Ammon's horn (tissue), 1 donor: ENCODE measurements around the gene FMN2.

Source experiments
- DNase-seq: peaks from one replicate; pipeline ENCODE4 v3.0.0-alpha.2; 2016; ENCODE audit warnings: low spot score

FMN2 gene

DNA sequence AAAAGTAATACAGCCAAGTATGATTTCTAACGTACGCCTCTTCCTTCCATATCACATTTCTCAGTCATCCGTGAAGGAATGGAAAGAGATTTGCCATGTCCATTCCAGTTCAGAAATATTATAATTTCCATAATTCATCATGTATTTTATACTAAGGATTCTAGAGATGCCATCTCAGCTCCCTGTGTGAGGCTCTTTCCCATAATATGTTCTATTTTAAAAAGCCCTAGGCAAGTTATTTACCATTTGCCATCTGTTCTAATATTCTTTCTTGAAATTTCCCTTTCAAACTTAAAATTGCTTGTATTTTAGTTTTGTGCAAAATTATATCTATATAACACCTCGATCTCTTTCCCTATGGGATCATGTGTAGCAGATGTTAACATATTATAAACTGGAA lies 106.7 kb downstream of the FMN2 start:
- DNase-seq: no peak

DNA sequence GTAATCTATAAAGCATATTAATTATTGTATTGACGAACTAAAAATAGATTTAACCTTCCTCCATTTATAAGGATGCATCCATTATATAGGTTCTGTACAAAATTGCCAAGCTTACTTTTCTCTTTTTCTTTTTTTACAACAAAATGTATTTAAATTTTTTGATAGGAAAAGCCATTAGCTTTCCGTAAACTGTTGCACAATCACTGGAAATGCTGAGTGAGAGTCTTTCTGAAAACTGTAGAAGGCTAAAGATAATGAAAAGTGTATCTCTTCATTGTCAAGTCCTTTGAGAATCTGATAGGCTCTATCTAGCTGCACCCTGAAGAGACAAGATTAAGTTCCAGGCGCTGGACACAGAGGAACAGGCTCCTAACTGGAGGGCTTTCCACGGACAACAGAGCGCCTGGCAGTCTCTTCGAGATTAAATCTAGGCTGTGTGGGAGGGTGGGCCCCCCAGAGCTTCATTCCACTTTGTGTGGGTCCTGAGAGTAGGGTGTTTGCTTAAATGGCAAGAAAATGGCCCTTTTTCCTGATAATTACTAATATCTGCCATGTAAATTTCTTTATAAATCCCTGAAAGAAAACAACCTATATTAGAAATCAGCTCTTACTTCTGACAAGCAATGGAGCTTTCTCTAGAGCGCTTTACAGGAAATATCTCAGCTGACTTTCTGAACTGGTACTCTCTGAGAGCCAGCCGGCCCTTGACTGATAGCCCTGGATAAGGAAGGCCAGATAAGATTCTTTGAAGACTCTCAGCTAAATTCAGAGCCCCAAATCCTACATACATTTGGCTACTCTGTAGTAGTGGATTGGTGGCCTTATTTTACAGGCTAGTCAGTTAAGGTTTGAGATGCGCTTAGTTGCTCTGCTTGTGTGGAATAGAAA lies 108.3 kb downstream of the FMN2 start:
- no peak for DNase-seq

DNA sequence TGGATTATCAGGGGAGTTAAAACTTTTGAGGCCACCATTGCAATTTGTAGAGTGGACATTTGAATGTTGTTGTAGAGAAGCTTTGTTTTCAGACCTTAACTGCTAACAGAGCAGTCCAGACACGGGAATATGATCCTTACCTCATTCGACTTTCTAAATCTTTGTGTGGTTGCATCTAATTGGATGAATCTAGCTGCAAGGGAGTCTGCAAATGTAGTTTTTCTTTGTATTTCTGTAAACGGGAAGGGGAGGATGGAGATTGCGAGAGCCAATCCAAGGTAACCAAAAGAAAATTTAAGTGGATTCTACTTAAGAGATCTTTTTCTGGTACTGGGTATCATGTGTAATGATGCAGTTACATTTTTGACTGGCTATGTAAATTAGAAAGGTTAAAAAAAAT lies 110.2 kb downstream of the FMN2 start:
- no peak for DNase-seq

DNA sequence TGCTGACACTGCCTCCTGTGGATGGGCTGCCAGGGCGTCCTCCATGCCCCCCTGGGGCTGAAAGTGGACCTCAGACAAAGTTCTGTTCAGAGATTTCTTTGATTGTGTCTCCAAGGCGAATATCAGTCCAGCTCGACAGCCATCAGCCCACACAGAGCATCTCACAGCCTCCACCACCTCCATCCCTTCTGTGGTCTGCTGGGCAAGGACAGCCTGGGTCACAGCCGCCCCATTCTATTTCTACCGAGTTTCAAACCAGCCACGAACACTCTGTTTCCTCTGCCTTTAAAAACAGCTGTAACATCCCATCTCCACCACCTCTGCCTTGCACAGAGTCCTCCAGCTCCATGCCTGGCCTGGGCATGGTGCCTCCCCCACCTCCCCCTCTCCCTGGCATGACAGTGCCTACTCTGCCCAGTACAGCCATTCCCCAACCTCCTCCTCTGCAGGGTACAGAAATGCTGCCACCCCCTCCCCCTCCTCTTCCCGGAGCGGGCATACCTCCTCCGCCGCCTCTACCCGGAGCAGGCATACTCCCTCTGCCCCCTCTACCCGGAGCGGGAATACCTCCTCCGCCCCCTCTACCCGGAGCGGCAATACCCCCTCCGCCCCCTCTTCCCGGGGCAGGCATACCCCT lies 115.5 kb downstream of the FMN2 start:
- DNase-seq: no peak

DNA sequence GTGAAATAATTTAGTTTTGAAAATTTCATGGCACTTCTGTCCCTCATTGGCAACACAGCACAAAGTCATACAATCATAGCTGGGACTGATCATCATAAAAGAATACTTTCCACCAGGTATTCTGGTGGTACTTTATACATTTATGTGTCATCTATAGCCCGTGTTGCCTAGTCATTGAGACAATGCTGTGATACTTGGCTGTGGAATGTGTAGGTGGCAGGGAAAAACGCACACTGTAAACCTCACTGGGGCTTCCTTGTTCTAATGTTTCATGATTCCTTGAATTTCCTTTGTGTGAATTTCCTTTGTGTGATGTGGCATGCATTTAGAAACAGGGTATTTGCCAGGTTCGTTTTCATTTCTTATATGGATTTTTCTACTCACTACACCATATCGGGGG lies 118.3 kb downstream of the FMN2 start:
- DNase-seq: no peak

DNA sequence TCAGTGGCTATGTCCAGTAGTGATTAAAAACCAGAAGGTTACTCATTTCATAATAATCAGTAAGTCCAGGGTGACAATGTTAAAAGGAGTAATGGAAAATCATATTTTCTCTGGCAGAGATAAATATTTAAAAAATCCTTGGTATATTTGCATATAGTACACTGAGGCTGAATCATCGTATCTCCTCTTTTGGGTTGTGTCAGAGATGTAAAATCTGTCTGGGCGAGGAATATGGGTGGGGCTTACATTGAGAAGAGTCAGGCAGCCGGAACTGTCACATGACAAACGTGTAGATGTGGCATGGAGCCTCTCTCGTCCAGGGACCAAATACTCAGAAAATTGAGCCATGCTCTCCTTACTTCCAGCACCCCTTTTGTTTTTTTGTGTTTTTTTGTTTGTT lies 120.9 kb downstream of the FMN2 start:
- DNase-seq: no peak

DNA sequence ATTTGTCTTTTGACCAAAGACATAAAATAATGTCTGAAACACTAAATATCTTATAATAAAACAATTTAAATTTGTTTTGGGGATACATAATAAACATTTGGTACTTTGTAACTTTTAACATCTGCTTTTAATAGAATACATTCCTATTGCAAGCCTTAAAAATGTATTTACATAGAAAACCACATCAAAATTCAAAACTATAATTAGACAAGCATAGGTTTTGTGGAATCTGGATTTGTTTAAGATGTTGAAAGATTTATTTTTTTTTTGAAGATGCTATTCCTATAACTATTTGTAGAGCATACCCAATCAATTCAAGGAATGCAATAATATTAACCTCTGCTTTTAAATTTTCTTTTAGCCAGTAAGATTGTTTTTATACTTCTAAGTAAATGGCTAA lies 125.7 kb downstream of the FMN2 start:
- no peak for DNase-seq

DNA sequence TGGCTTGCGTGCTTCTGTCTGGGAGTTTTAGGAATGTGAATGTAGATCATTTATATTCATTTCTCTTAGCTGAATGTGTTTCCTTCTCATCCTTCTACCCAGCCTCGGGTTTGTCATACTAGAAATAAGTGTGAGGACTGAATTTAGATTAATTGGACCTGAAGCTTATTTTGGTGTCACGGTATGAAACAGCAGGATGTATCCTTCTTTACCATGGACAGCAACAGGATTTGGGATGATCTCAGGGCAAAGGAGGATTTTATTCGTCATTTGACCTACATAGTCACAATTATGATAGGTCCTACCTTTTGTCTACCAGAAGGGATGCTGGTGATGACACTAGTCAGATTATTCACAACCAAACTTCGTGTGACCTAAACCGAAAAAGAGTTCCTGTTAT lies 127.4 kb downstream of the FMN2 start:
- DNase-seq: no peak

DNA sequence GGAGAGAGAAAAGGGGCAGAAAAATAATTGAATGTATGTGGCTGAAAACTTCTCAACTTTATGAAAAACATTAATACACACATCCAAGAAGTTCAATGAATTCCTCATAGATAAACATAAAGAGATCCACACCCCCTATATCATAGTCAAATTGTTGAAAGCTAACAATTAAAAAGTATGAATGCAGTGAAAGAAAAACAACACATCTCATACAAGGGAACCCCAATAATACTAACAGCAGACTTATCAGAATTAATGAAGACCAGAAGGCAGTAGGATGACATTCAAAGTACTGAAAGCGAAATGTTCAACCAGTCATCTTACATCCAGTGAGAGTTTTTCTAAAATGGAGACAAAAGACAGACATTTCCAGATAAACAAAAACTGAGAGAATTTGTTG lies 134.4 kb downstream of the FMN2 start:
- no peak for DNase-seq

DNA sequence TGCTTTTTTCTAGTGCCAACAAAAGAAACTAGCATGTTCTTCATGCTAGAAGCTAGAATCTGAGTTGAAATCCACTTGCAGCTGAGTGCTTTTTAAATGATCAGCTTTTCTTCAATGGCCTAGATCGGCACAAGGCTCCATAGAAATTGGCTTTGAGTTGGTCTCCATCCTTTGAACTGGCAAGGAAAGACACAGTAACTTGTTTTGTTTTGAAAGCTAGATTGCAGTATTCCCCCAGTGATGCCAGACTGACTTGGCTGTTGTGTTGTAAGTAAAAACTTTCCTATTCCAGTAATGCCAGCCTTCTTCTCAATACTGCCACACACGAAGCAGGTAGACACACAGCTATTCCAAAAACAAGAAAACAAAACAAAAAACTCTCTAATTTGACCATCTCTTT lies 139.1 kb downstream of the FMN2 start:
- peak; percentile 25 for DNase-seq

DNA sequence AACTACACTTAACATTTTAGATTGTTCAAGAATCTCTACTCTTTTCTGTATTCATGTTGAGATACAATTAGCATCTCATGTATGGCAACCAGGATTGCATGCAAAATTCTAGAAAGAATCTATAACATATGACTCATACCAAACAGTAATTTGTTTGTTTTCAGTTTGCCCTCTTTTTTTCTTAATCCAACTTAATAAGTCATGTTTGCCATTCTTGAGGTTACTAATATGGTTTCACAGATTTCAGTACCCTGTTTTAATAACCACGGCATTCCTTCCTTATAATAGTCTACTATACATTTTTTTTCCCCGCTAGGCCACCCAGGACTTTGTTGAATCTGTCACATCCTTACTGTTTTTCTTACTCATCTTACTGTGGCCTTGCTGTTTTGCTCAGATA lies 140.8 kb downstream of the FMN2 start:
- DNase-seq: no peak

DNA sequence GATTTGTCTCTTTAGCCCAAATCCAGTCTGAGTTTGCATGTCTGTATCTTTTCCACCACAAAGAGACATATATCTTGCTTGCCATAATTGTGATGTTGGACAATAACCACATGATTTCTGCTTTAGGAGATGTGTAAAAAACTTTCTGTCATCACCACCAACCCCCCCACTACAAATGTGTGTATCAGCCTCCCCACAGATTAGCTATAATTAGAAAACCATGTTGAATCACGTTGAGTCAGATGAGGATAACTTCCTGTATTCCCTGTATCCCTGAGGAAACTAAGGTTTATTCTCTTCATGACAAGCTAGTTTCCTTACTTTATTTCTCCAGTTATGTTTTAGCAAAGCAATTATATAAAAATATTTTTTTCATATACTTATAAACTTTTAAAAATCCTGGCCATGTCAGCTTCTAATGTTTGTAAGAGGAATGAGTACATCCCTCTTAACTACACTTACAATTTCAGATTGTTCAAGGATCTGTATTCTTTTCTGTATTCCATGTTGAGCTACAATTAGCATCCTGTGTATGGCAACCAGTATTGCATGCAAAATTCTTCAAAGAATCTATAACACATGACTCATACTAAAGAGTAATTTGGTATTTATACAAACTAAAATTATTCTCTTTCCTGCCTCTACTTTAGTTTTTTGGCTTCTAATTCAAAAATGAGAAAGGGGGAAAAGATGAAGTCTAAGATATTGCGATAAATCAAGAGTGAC lies 143.0 kb downstream of the FMN2 start:
- DNase-seq: no peak

DNA sequence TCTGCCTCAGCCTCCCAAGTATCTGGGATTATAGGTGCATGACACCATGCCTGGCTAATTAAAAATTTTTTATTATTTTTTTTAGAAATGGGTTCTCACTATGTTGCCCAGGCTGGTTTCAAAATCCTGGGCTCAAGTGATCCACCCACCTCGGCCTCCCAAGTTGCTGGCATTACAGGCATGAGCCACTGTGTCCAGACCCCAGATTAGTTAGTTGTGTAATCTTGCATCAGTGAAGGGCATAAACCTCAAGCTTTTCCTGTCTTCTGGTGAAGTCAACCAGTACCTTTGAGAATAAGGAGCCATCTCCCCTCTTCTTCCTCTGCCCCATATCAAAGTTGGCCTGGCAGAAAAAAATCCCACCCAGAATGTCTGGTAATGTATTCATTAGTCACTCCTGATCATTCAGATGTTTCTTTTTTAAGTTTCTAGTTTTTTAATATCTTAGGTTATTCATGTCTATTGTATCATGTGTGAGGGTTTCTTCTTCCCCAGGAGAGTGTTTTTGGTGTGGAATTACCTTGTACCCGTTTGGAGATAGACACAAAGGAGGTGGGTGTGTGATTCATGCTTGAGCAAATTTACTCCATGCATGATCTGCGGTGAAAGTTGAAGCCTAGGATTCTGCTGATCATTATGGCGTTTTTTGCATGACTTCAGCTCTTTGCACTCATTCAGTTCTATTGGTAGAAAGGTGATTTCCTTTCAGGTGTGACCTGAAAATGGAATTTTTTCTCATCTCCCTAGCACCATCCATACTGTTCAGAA lies 144.0 kb downstream of the FMN2 start:
- no peak for DNase-seq

DNA sequence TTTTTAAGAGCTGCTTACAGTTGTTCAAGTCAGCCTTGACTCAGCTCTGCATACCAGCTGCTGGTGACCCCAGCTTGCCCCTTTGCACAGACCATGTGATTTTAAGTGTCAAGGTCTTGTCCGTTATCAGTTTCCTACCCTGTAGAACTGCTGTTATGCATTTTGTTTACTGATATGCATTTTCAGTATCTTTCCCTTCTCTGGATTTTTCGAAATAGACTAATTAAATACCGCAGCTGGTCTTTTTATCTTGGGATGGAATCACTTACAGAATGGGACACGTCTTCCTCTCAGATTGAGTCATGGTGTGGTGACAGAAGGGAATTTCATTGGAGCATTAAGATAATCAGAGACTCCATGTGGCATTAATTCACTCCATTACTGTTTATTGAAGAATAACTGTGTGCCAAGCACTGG lies 145.6 kb downstream of the FMN2 start:
- no peak for DNase-seq

DNA sequence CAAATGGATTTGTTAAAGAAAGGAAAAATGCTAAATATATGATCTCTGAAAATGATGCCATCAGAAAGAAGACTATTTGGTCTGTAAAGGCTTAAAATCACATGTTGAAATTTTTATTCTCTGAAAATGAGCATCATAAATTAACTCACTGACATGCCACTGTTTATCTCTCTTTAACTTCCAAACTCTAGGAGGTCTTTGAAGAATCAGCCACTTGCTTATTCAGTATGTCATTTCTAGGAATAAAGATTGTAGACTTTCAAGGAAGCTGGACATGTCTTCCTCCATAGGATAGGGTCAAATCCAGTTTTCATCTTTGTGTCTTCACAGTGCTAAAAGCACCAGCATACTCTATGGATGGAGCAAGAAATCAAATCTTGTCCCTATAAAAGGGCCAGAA lies 147.6 kb downstream of the FMN2 start:
- DNase-seq: no peak

DNA sequence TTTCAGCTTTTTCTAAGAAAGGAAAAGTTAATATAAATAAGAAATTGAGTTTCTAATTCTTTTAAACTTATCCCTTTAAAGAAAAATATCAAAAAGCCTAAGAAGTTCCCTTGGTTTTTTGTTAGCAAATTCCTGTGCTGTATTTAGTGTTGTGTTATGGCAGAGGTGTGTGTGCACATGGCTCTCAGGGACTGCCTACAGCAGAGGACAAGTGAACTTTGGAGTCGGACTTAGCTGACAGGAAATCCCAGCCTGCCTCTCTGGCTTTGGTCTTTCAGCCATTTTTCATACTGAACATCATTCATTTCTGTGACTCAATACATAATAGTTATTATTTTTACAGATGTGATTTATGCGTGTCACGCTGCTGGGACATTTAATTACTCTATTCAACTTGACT lies 149.6 kb downstream of the FMN2 start:
- DNase-seq: no peak

DNA sequence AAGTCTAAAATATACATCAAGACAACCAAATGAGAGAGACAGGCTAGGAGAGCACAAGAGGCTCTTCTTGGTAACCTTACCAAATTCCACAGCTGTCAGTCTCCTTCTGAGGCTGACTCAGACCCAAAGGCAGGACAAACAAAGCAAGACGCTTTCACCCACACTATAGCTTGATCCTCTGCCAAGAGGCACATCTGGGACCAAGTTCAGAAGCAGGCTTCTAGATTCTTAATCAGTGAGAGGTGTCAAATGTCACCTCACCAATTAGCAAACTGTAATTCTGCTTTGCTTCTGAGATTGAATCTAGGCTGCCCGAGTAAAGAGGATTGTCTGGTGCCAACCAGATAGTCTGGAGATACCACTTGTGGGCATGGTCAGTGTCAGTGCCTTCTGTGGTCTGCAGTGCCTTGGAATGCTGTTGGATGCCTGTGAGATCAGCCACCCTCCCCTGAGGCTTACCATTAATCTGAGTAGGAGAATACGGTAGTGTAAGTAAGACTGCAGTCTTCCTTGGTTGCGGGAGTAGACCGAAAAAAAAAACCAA lies 151.0 kb downstream of the FMN2 start:
- no peak for DNase-seq

DNA sequence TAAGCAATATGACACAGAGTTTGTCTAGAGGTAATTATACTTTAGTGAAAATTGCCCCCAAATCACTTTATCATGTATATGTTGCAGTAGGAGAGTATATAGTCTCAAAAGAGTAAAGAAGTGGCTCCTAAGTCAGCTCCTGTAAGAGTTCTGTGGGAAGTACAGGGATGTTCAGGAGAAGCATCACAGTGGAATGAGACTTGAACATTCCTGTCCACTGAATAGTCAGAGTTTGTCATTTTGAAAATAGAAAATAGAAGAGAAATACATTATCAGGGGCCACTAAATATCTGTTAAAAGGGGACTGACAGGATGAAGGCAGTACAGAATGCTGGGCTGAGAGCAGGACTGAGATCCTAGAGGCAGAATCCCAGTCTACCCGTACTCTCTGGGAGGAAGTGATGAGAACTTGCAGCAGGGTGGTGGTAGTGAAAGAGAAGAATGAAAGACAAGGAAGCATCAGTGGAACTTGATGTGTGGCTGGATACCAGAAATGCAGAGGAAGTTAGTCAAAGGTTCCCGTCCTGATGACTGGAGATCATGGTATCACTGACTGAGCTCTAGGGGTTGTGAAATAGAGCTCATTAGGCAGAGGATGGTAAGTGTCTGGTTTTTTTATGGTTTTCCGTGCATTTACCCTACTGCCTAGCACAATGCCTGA lies 153.4 kb downstream of the FMN2 start:
- no peak for DNase-seq

DNA sequence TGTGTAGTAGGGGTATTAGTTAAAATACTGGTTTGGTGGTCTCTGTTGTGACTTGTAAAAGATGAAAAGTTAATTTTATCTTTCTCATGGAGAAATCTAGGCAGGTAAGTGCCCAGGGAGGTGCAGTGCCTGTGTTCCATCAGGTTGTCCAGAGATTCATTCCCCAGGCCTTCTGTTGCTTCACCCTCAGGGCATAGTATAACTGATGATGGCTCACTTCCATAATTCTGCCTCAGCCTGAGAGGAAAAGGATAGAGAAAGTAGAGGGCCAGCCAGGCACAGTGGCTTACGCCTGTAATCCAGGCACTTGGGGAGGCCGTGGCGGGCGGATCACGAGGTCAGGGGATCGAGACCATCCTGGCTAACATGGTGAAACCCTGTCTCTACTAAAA lies 153.9 kb downstream of the FMN2 start:
- DNase-seq: no peak

DNA sequence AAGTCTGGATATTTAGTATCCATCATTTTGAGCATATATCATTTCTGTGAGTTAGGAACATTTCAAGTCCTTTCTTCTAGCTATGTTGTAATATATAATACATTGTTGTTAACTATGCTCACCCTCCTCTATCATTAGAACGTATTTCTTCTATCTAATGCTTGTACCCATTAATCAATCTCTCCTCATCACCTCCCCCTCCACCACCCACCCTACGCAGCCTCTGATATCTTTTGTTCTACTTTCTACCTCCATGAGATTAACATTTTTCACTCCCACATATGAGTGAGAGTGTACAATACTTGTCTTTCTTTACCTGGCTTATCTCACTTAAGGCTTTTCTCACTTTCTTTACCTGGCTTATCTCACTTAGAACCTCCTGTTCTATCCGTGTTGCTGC lies 156.2 kb downstream of the FMN2 start:
- DNase-seq: no peak

DNA sequence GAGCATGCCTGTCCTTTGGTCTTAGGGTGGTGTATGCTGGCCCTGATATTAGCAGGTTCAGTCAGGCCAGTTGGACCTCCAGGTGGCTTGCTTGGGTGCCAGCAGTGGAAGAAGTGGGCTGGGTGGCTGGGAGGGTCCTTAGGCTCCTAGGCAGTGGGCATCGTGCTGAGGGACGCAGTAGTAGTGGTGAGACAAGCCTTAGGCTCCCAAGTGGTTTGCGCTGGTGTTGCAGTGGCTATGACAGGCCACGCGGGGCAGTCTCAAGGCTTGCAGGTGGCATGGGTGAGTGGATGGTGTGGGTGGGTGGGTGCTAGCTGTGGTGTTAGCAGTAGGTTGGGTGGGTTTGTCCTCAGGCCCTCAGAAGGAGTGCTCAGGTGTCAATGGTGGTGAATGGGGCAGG lies 162.3 kb downstream of the FMN2 start:
- DNase-seq: no peak
